Measurements from ENCODE around the gene COL18A1.

DNA sequence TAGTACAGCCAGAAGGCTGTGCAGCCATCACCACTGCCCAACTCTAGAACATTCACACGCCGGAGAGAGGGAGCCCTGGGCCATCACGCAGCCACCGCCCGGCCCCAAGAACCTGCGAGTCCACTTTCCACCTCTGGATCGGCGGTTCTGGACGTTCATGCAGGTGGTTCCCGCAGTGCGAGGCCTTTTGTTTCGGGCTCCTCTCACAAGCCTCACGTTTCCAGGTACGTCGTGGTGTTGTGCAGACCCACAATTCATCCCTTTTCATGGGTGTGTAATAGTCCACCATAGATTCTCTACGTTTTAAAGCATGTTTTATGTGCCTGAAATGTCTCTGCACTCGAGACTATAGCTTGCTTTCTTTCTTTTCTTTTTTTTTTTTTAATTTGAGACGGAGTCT is 23.6 kb downstream of the COL18A1 start:
- TF ChIP-seq, protein P1, sequence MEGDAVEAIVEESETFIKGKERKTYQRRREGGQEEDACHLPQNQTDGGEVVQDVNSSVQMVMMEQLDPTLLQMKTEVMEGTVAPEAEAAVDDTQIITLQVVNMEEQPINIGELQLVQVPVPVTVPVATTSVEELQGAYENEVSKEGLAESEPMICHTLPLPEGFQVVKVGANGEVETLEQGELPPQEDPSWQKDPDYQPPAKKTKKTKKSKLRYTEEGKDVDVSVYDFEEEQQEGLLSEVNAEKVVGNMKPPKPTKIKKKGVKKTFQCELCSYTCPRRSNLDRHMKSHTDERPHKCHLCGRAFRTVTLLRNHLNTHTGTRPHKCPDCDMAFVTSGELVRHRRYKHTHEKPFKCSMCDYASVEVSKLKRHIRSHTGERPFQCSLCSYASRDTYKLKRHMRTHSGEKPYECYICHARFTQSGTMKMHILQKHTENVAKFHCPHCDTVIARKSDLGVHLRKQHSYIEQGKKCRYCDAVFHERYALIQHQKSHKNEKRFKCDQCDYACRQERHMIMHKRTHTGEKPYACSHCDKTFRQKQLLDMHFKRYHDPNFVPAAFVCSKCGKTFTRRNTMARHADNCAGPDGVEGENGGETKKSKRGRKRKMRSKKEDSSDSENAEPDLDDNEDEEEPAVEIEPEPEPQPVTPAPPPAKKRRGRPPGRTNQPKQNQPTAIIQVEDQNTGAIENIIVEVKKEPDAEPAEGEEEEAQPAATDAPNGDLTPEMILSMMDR (IDR thresholded peaks at IDR 0.05): no peak
- TF ChIP-seq POLR2A (IDR thresholded peaks at IDR 0.05): no peak
